ENCODE results near the gene RMDN3. TPM values are rescaled to one million over a fixed set of nuclear protein-coding genes. Genes with fewer than 3 reads are reported as not detected.

Gene RMDN3
- total and polyA plus RNA-seq, 2 donors from 2014 or later: 34.9 to 38.2 TPM

DNA sequence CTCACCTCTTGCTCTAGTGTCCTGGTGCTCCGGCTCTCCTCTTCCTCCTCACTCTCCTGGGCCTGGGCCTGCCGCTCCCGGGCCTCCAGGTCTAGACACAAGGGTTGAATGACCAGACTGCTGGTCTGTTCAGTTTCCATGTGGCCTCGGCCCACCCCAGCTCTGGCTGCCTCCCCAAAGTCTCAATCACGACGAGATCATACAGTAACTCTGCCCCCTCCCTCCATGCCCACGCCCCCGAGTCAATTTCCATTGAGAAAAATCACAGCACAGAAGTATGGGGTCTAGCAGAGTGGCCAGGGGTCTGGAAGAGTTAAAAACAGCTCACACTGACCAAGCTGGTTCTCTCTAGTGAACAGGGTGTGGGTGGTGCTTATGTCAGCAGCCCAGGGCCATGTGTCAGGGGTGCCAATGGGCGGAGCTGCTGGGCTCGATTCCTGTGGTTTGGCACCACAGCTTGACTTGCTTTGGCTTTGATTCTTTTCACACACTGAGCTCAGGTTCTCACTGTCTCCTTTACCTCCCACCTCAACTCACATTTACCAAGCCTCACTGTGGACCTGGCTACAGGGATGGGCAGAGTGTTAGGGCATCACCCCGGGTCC is 21.6 kb upstream of the RMDN3 start:
- no peaks in the 10 kb centered on the region for H3K9me3 ChIP-seq (ENCODE audit: control insufficient read depth in 2 of 3, insufficient read depth in 1 of 3, low read length in 3 of 3)
- H3K27ac ChIP-seq (ENCODE audit: low read depth in 2 of 2, low read length in 2 of 2): no peak overlapping the region
- H3K4me3 ChIP-seq (ENCODE audit: low read length in 3 of 3): no peak overlapping the region
- H3K4me1 ChIP-seq (ENCODE audit: control insufficient read depth in 2 of 3, insufficient read depth in 2 of 3, low read depth in 1 of 3, low read length in 3 of 3): no peaks in the 10 kb centered on the region
- intact Hi-C loops (cut with DNase I): no loop called here
- peak in 1 of 5 donors; percentile 85 for DNase-seq
- H3K9ac ChIP-seq (ENCODE audit: low read length in 3 of 3): no peak overlapping the region
- H3K36me3 ChIP-seq (ENCODE audit: control insufficient read depth in 2 of 3, insufficient read depth in 3 of 3, low read length in 3 of 3): peaks cover 0 to 60% (median 28%) of the 10 kb centered on the region in 3 donors
- TF ChIP-seq, protein P1, sequence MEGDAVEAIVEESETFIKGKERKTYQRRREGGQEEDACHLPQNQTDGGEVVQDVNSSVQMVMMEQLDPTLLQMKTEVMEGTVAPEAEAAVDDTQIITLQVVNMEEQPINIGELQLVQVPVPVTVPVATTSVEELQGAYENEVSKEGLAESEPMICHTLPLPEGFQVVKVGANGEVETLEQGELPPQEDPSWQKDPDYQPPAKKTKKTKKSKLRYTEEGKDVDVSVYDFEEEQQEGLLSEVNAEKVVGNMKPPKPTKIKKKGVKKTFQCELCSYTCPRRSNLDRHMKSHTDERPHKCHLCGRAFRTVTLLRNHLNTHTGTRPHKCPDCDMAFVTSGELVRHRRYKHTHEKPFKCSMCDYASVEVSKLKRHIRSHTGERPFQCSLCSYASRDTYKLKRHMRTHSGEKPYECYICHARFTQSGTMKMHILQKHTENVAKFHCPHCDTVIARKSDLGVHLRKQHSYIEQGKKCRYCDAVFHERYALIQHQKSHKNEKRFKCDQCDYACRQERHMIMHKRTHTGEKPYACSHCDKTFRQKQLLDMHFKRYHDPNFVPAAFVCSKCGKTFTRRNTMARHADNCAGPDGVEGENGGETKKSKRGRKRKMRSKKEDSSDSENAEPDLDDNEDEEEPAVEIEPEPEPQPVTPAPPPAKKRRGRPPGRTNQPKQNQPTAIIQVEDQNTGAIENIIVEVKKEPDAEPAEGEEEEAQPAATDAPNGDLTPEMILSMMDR (IDR thresholded peaks at IDR 0.05; ENCODE audit: borderline replicate concordance, extremely low read depth, insufficient read depth): no peak
- H3K27me3 ChIP-seq (ENCODE audit: control insufficient read depth, insufficient read depth, low read length): no peaks in the 10 kb centered on the region
- no peak for FAIRE-seq

DNA sequence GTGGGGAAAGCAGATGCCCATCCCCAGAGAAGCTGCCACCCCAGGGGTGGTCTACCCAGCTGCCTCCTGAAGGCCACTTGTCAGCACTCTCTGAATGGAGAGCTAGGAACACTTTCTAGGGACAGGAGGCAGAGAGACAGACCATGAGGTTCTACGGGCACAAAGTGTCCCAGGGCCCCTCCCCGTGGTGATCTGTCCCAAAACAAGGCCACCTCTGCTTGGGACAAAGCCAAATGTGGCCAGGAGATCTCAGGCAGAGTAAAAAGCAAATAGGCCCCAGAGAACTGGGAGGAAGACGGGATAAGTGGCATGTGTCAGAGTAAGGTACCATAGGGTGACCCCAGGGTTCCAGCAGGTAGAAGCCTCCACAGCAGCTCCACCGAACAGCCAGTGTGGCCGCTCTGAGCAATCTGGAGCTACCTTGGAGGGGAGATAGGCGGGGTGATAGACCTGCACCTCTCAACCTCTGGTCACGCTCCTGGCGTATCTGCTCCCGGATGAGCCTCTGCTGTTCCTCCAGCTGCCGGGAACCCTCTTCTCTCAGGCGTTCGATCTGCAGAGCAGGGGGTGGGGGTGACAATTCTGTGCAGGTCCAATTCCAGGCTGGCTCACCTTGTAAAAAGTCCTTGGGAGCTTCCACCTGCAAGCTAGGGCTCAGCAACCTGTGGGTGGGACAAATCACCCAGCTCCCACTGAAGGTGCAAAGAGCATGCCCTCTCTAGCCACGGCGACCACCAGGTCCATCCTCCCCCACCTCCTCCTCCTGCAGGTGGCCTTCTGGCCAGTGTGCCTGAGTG is 20.9 kb upstream of the RMDN3 start:
- Histone ChIP-seq H3K27ac (ENCODE audit: low read depth in 2 of 2, low read length in 2 of 2) (no peak overlapping the region), H3K27me3 (ENCODE audit: control insufficient read depth, insufficient read depth, low read length) (no peaks in the 10 kb centered on the region), H3K4me1 (ENCODE audit: control insufficient read depth in 2 of 3, insufficient read depth in 2 of 3, low read depth in 1 of 3, low read length in 3 of 3) (no peaks in the 10 kb centered on the region), H3K4me3 (ENCODE audit: low read length in 3 of 3) (no peak overlapping the region), H3K9me3 (ENCODE audit: control insufficient read depth in 2 of 3, insufficient read depth in 1 of 3, low read length in 3 of 3) (no peaks in the 10 kb centered on the region), H3K9ac (ENCODE audit: low read length in 3 of 3) (no peak overlapping the region), H3K36me3 (ENCODE audit: control insufficient read depth in 2 of 3, insufficient read depth in 3 of 3, low read length in 3 of 3) (peaks cover 0 to 60% (median 30%) of the 10 kb centered on the region in 3 donors)
- intact Hi-C loops (cut with DNase I): no loop called here
- TF ChIP-seq, protein P1 (IDR thresholded peaks at IDR 0.05; ENCODE audit: borderline replicate concordance, extremely low read depth, insufficient read depth): no peak
- FAIRE-seq: no peak
- no peak for DNase-seq

DNA sequence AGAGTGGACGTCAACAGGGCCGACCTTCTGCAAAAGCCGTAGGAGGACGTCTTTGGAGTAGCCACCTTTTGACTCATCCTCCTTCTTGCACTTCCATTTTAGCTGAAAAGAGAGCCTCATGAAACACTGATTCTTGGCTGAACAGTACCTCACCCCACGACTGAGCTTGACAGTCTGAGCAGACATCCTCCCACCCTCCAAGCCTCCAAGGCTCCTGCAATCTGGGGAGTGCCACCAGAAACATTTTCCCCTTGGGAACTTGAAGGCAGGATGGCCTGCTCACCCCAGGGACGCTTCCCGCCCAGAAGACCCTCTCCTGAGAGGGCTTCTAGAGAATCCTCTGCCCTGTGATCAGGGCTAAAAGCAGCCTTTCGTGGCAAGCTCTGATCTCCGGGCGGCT is 20.0 kb upstream of the RMDN3 start:
- H3K4me1 ChIP-seq (ENCODE audit: control insufficient read depth in 2 of 3, insufficient read depth in 2 of 3, low read depth in 1 of 3, low read length in 3 of 3): peaks cover 0 to under 1% (median 0%) of the 10 kb centered on the region in 3 donors
- no peak for DNase-seq
- no peaks in the 10 kb centered on the region for H3K9me3 ChIP-seq (ENCODE audit: control insufficient read depth in 2 of 3, insufficient read depth in 1 of 3, low read length in 3 of 3)
- no peak for FAIRE-seq
- no peak overlapping the region for H3K9ac ChIP-seq (ENCODE audit: low read length in 3 of 3)
- H3K36me3 ChIP-seq (ENCODE audit: control insufficient read depth in 2 of 3, insufficient read depth in 3 of 3, low read length in 3 of 3): peaks cover 0 to 60% (median 30%) of the 10 kb centered on the region in 3 donors
- intact Hi-C loops (cut with DNase I): no loop called here
- H3K27me3 ChIP-seq (ENCODE audit: control insufficient read depth, insufficient read depth, low read length): no peaks in the 10 kb centered on the region
- no peak overlapping the region for H3K4me3 ChIP-seq (ENCODE audit: low read length in 3 of 3)
- TF ChIP-seq, protein P1 (IDR thresholded peaks at IDR 0.05; ENCODE audit: borderline replicate concordance, extremely low read depth, insufficient read depth): no peak
- H3K27ac ChIP-seq (ENCODE audit: low read depth in 2 of 2, low read length in 2 of 2): no peak overlapping the region

Data from kidney (tissue), 14 donors.